NCI-H1092 (cell line): ENCODE measurements around the gene SYT9.
"Not testable (repeated sequence)": the region's sequence is repeated elsewhere in the genome, so short reads cannot be mapped to it uniquely, and the experiment has no call there.

Experiments
- DNase-seq: peaks from one replicate; lab custom pipeline; 2025; lab: John Stamatoyannopoulos, UW

The SYT9 gene

GRCh38 chr11:7275133-7275532 lies 23.4 kb downstream of the SYT9 start:
- DNase-seq, result no peak

GRCh38 chr11:7278314-7278917 lies 26.7 kb downstream of the SYT9 start:
- no peak for DNase-seq

GRCh38 chr11:7279676-7280075 lies 28.0 kb downstream of the SYT9 start:
- no peak for DNase-seq

GRCh38 chr11:7281079-7281478 lies 29.4 kb downstream of the SYT9 start:
- no peak for DNase-seq

GRCh38 chr11:7281809-7282208 lies 30.1 kb downstream of the SYT9 start:
- DNase-seq, result no peak

GRCh38 chr11:7286178-7286577 lies 34.5 kb downstream of the SYT9 start:
- no peak for DNase-seq

DNA sequence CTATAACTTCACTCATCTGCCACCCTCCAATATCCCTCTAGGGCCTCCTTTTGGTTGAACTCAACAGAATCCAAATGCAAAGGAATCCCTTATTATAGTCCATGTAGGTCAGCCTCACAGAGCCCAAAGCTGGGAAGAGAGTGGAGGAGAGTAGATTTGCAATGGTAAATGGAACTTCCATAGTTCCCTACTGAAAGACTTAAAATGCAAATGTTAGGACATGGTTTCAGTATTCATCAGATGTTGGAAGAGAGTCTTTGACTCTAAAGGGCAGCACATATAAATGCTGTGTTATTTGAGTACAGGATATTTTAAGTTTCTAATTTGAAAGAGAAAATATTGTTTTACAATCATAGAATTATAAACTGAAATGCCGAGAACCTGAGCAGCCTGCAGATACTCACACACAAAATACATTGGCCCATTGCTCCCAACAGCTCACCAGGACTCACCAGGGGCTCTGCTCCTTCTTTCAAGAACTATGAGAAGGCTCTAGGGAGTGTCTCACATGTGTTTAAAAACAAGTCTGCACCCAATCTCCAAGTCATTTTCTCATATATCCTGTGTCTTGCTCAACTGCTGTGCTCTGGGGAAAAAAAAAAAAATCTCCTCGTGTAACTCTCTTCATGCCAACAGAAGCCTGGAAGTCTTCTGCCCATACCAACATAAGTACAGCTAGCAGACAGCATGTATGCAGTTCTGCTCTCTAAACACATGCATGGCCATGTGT lies 39.6 kb downstream of the SYT9 start:
- DNase-seq, result no peak

- no peak for DNase-seq
Measured at GRCh38 chr11:7292922-7293321, 41.2 kb downstream of the SYT9 start.

DNA sequence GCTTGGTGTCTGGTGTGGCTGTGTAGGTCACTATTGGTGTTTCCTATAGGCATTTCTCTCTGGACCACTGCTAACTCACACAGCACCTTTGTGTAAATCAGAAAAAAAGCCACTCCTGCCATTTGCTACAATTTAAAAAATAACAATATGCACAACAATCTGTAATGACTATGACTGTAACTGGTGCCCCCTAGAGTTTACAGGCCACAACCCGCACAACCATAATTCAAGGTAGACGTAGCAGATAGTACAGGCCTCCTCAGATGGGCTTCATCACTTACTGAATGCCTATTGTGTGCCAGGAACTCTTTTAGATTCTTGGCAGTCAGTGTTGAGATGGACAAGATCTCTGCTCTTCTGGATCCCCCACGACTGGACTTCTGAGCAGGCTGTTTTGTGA lies 47.7 kb downstream of the SYT9 start:
- no peak for DNase-seq

DNA sequence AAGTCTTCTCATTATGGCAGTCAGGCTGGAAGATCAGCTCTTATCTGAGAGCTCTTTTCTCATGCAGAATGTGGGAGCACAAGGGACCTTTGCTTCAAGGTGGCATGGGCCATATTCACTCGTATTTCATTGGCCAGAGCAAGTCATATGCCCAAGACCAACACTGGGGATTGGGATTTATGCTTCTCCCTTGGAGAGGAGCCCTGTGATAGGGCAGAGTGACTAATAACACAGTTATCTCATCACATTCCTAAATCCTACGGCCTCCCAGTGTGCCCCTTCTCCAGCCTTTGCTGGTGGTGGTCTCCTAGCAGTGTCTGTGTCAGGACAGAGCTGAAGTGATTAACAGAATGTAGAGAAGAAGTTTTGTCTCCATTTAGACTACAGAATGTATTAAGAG lies 48.6 kb downstream of the SYT9 start:
- DNase-seq, result no peak

DNA sequence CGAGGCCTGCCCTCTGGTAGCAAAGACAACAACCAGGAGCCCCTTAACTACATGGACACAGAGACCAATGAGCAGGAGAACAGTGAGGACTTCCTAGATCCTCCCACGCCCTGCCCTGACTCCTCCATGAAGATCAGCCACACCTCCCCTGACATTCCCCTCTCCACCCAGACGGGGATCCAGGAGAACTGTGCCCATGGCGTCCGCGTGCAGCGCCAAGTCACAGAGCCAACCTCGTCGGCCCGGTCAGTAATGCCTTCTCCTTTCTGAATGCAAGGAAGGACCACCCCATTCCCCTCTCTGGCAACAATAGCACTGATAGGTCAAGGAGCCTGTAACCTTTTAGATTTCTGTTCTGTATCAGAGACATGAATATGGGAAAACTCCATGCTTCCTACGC lies 51.4 kb downstream of the SYT9 start:
- DNase-seq, result no peak

- no peak for DNase-seq
Measured at GRCh38 chr11:7306900-7307299, 55.2 kb downstream of the SYT9 start.

DNA sequence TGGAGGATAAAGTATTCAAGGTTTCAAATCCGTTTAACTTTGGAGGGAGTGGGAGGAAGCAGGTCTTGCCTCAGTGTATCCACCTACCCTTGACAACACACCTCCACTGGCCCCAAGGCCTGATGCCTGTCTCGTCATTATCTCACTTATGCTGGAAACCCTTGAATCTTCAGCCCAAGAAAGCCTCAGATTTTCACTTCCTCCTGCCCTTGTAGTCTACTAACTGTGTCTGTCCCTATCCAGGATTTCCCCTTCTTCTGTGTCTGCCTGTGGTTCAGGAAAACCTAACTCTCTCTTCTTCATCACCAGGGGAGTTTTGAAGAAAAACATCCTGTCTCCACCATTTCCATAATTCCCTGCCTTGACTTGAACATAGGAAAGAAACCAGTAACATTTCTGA lies 56.1 kb downstream of the SYT9 start:
- DNase-seq, result no peak

DNA sequence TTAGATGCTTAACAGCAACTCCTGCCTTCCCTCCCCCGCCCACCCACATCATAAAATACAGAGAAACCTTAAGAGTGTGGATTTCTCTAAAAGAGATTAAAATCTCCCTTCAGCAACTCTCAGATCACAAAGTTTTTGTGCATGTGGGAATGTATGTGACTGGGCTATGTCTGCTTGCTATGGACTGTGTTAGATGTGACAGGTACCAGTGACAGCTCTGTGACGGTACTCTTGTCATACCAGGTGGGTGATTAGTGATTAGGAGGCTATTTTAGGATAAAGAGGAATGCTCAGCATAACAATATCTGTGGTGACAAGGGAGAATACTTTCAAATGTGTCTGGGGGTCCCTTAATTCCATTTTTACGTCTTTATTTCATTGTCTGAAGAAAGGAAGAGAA lies 60.2 kb downstream of the SYT9 start:
- no peak for DNase-seq

DNA sequence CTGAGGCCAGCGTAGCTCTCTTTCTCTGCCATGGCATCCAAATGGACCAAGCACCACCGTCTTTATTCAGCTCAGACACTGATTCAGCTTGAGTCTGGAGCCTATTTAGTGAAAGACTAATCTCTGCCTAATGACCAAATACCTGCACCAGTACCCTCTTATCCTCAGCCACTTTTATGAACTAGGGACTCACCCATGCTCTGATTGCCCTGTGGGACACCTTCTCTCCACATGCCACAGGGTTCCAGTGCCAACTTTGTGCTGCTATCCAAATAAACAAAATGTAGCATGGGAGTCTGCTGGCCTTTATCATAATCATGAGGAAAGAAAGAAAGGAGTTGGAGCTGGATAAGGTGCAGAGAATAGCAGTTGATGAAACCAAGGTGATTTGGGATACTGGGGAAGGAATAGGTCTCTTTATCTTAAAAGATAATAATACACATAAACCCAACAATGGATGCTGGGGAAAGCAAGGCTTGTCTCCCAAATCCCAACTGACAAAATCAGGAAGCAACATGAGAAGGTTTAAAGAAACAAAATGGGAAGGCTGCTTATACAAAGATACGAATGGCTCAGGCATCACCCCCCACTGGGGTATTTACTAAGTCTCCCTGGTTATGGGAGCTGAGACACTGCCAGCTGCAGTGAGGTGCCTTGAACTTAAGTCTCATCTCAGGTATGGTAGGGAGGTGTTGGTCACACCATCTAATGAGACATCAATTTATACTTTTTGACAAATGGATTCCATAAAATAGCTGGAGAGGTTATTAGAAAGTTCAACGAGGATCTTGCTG lies 63.3 kb downstream of the SYT9 start:
- no peak for DNase-seq

DNA sequence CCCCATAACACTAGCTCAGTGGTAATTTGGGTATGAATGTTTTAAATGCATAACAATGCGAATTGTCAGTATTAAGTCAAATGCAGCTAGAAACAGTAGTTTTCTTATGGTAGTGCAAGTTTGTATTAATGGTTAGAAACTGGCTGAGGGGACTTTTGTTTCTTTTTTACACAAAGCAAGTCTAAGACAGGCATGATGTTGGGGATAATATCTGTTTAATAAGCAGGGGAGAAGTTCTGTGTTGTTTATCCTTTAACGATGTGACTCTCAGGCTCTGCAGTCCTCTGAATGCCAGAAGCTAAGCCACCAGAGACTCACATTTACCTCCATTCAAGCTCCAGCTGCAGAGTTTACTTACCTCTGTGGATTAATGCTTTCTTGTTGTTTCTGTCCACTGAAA lies 67.8 kb downstream of the SYT9 start:
- DNase-seq, result no peak

DNA sequence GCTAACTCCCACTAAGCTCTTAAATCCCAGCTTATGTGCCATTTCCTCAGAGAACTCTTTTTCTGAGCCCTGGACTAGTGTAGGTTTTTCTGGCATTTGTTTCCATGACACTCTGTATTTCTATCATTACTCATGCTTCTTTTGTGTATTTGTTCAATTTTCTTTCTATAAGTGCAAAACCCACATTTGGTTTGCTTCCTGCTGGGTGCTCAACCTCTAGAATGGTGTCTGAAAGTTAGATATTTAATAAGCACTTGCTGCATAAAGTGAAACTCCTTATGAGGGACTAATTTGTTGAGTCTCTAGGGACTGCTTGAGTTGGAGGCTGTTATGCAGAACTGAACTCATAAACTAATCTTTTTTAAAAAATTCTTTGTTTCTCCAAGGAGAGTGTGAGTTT lies 68.6 kb downstream of the SYT9 start:
- DNase-seq, result no peak

DNA sequence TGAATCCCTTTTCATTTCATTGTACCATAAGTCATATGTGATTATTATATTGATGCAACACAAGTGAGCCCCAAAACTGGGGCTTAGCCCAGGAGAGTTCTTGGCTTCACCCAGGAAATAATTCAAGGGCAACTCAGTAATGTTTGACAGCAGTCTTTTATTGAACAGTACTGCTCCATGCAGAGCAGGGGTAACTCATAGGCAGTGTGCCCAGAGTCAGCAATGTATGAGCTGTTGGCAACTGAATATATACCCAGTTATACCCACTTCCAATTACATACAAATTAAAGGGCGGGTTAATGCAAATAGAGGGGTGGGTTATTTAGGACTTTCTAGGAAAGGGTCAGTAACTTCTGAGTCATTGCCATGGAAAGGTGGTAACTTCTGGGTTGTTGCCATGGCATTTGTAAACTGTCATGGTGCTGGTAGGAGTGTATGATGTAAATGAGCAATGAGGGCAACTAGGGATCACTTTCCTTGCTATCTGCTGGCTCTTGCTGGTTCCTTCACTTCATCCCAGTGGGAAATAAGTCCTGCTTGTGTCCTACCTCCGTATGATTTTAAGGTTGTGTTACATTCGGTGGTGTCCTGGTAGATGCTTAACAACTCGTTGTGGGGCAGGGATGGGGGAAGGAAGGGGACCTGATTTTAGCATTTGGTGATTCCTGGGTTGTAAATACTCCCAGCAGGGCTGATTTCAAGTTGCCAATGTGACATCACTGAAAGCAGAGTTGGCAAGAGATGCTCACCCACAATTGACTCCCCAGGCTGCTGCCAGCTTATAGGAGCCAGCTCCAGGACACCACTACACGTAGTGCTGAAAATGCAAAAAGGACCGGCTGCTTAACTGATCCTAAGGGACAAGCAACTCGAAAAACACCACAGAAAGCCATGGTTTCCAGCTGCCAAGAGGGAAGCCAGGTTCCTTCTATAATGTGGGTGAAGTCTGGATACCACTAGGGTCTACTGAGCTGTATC lies 70.1 kb downstream of the SYT9 start:
- DNase-seq, result no peak

- no peak for DNase-seq
Measured at GRCh38 chr11:7332451-7332850, 80.7 kb downstream of the SYT9 start.

- no peak for DNase-seq
Measured at GRCh38 chr11:7332962-7333361, 81.3 kb downstream of the SYT9 start.

DNA sequence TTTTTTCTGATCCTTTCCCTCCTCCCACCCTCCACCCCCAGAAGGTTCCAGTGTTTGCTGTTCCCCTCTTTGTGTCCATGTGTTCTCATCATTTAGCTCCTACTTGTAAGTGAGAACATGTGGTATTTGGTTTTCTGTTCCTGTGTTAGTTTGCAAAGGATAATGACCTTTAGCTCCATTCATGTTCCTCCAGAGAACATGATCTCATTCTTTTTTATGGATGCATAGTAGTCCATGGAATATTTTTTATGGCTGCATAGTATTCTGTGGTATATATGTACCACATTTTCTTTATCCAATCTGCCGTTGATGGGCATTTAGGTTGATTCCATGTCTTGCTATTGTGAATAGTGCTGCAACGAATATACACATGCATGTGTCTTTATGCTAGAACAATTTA lies 83.7 kb downstream of the SYT9 start:
- DNase-seq, result not testable (repeated sequence)

DNA sequence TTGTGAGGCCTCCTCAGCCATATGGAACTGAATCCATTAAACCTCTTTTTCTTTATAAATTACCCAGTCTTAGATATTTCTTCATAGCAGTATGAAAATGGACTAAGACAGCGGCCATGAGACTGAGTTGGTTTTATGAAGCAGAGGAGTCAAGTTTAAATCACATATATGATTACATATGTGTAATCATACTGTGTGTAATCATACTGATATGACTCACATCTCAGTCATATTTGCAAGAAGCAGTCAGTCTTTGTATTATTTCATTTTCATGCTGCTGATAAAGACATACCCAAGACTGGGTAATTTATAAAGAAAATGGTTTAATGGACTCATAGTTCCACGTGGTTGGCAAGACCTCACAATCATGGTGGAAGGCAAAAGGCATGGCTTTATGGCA lies 89.8 kb downstream of the SYT9 start:
- no peak for DNase-seq
